HepG2 (cell line): ENCODE results near the gene NFKB2. TPM values are rescaled to one million over a fixed set of nuclear protein-coding genes. Genes with fewer than 3 reads are reported as not detected.

Experiments
- ATM ChIP-seq: fragments of 450-650 bp; IDR thresholded peaks from 2 replicates; pipeline ENCODE4 v1.7.1; 2017; ENCODE audit warnings: mild to moderate bottlenecking, borderline replicate concordance
- CBFB ChIP-seq: sonication (generic); formaldehyde crosslinking; IDR thresholded peaks from 2 replicates; pipeline ENCODE4 v1.4.0; 2020; ENCODE audit warnings: missing genetic modification reagents
- DPF2 ChIP-seq: sonication (generic); formaldehyde crosslinking; IDR thresholded peaks from 2 replicates; pipeline ENCODE4 v1.4.0; 2020; ENCODE audit warnings: mild to moderate bottlenecking, low read depth, missing genetic modification reagents, borderline replicate concordance
- GABPB1 ChIP-seq: IDR thresholded peaks from 2 replicates; pipeline ENCODE4 v1.6.1; 2016; ENCODE audit warnings: mild to moderate bottlenecking, missing genetic modification reagents, moderate library complexity, missing compliant biosample characterization
- IKZF4 ChIP-seq: sonication (generic); formaldehyde crosslinking; IDR thresholded peaks from 2 replicates; pipeline ENCODE4 v1.5.1; 2020; ENCODE audit warnings: borderline replicate concordance, mild to moderate bottlenecking, low read depth, missing genetic modification reagents; ENCODE audit errors: not compliant biosample characterization
- KLF12 ChIP-seq: sonication (generic); formaldehyde crosslinking; IDR thresholded peaks from 2 replicates; pipeline ENCODE4 v1.4.0; 2020; ENCODE audit warnings: missing genetic modification reagents, borderline replicate concordance
- MAFF ChIP-seq: IDR thresholded peaks from 2 replicates; pipeline ENCODE4 v1.6.1; 2011; ENCODE audit warnings: low read depth, low read length, improper control_type of control experiment
- MAFK ChIP-seq, 2 experiments: IDR thresholded peaks in 1 of 2; conservative IDR thresholded peaks in 1 of 2; 2 replicates each; pipeline ENCODE4 v1.6.1; 2011; ENCODE audit warnings: improper control_type of control experiment in 2 of 2, low read length in 2 of 2
- MATR3 ChIP-seq: sonication (generic); formaldehyde crosslinking; IDR thresholded peaks from 2 replicates; pipeline ENCODE4 v1.4.0; 2020; ENCODE audit warnings: missing genetic modification reagents
- MAX ChIP-seq: IDR thresholded peaks from 2 replicates; pipeline ENCODE4 v1.6.1; 2012; ENCODE audit warnings: inconsistent platforms
- MAZ ChIP-seq, 2 experiments: sonication (generic) in 1 of 2; formaldehyde crosslinking in 1 of 2; IDR thresholded peaks; 2 replicates each; pipeline versions ENCODE4 v1.5.0 to v1.6.1; 2012 to 2020; ENCODE audit warnings: low read depth in 2 of 2, mild to moderate bottlenecking in 2 of 2, borderline replicate concordance in 1 of 2, improper control_type of control experiment in 1 of 2, low read length in 1 of 2, missing genetic modification reagents in 1 of 2, moderate library complexity in 1 of 2
- ONECUT2 ChIP-seq: sonication (generic); formaldehyde crosslinking; IDR thresholded peaks from 2 replicates; pipeline ENCODE4 v1.4.0; 2020; ENCODE audit warnings: missing genetic modification reagents
- PATZ1 ChIP-seq: sonication (generic); formaldehyde crosslinking; IDR thresholded peaks from 2 replicates; pipeline ENCODE4 v1.4.0; 2020; ENCODE audit warnings: missing genetic modification reagents
- RELA ChIP-seq: sonication (generic); formaldehyde crosslinking; IDR thresholded peaks from 2 replicates; pipeline ENCODE4 v1.4.0; 2020; ENCODE audit warnings: missing genetic modification reagents
- SNRNP70 ChIP-seq: fragments of 200-400 bp; formaldehyde crosslinking; IDR thresholded peaks from 2 replicates; pipeline ENCODE4 v1.6.1; 2017; ENCODE audit warnings: mild to moderate bottlenecking, low read depth, low read length, moderate library complexity
- TP53 ChIP-seq: sonication (generic); formaldehyde crosslinking; conservative IDR thresholded peaks from 2 replicates; pipeline ENCODE4 v1.4.0; 2020; ENCODE audit warnings: missing genetic modification reagents
- ZNF280B ChIP-seq: sonication (generic); formaldehyde crosslinking; IDR thresholded peaks from 2 replicates; pipeline ENCODE4 v1.5.0; 2020; ENCODE audit warnings: missing genetic modification reagents, mild to moderate bottlenecking, borderline replicate concordance
- ZNF362 ChIP-seq: sonication (generic); formaldehyde crosslinking; IDR thresholded peaks from 2 replicates; pipeline ENCODE4 v1.4.0; 2020; ENCODE audit warnings: missing genetic modification reagents, mild to moderate bottlenecking, borderline replicate concordance
- ZNF574 ChIP-seq: sonication (generic); formaldehyde crosslinking; IDR thresholded peaks from 2 replicates; pipeline ENCODE4 v1.4.0; 2020; ENCODE audit warnings: missing genetic modification reagents
- ZNF724P ChIP-seq: sonication (generic); formaldehyde crosslinking; IDR thresholded peaks from 2 replicates; pipeline ENCODE4 v1.8.0; 2022; ENCODE audit warnings: missing genetic modification reagents, borderline replicate concordance
- polyA plus RNA-seq, 8 experiments: library from polyadenylated mRNA; depleted of rRNA in 3 of 8; stranded (reverse) in 7 of 8; unstranded in 1 of 8; fragments of >200 nt; fragmentation: Illumina TruSeq in 4 of 8; extraction: Trizol in 4 of 8; gene quantifications; 2 replicates each; pipeline versions ENCODE4 v1.2.1 to v1.2.3, GENCODE V29; 2011 to 2016; ENCODE audit warnings: low read depth in 4 of 8, missing spikeins in 1 of 8, mixed read lengths in 1 of 8; ENCODE audit not compliant: insufficient read depth in 1 of 8
- total RNA-seq, 5 experiments: library from RNA; depleted of rRNA; stranded (reverse); fragments of >200 nt; fragmentation: Illumina TruSeq; extraction: Trizol; gene quantifications; 2 replicates each; pipeline ENCODE4 v1.2.3, GENCODE V29; 2016; ENCODE audit warnings: low read depth in 1 of 5

Gene NFKB2
- total and polyA plus RNA-seq, 2 of the 13 experiments (the other 11 are each of a cell fraction or from before 2014, with no cell fraction given), result 7.7 to 12.5 TPM

GRCh38 chr10:102395400-102396316, at the start of gene NFKB2 (continued):
- TF ChIP-seq PATZ1 (CRISPR knock-in tag) (peak; percentile 58; the same call in 1 of the 2 replicates), ZNF724P (no peak), TP53 (CRISPR knock-in tag) (no peak), CBFB (CRISPR knock-in tag) (no peak), MAFK (conservative IDR thresholded peaks at IDR 0.05 in 1 of 2, IDR thresholded peaks at IDR 0.05 in 1 of 2; ENCODE audit: low read length in 2 of 2) (no peak), SNRNP70 (no peak), MAFF (no peak), MATR3 (no peak), RELA (CRISPR knock-in tag) (peak; percentile 65; the same call in 1 of the 2 replicates), IKZF4 (CRISPR knock-in tag) (no peak), KLF12 (CRISPR knock-in tag) (no peak), DPF2 (CRISPR knock-in tag) (no peak), ZNF280B (no peak), GABPB1 (CRISPR knock-in tag) (peak; percentile 91), MAX (no peak), ZNF574 (CRISPR knock-in tag) (no peak), ZNF362 (CRISPR knock-in tag) (no peak), MAZ (IDR thresholded peaks at IDR 0.05; ENCODE audit: borderline replicate concordance, low read depth, low read length) (peak; percentile 100), MAZ (CRISPR knock-in tag; IDR thresholded peaks at IDR 0.05; ENCODE audit: low read depth) (peak; percentile 90), ONECUT2 (CRISPR knock-in tag) (no peak), ATM (no peak)
